ENCODE data around the gene CHST10. TPM values are rescaled to one million over a fixed set of nuclear protein-coding genes. Genes with fewer than 3 reads are reported as not detected.

Gene CHST10
- total RNA-seq, 1 experiment from 2014 or later, result 29.7 TPM

GRCh38 chr2:100380681-100381080 is 36.8 kb downstream of the CHST10 start:
- Mint-ChIP-seq H3K9me3 (no peaks in the 10 kb centered on the region), H3K27ac (no peak overlapping the region), H3K4me1 (peaks cover 3 to 6% of the 10 kb centered on the region in 2 experiments; a peak in 2 of 4 replicates), H3K27me3 (ENCODE audit: low read depth) (no peaks in the 10 kb centered on the region; the same call in 1 of the 2 replicates), H3K36me3 (ENCODE audit: insufficient read depth in 1 of 3, low read depth in 3 of 3) (no peaks in the 10 kb centered on the region), H3K4me3 (no peak overlapping the region)
- Histone ChIP-seq H2BK12ac (ENCODE audit: insufficient read length, low read depth, low read length) (no peak overlapping the region), H3K79me2 (ENCODE audit: insufficient read depth, low read length) (no peaks in the 10 kb centered on the region), H3K18ac (ENCODE audit: insufficient read length, low read depth, low read length) (no peak overlapping the region), H3K4me2 (ENCODE audit: insufficient read depth, insufficient read length, low read length) (no peak overlapping the region), H3T11ph (ENCODE audit: low read length) (no peak overlapping the region), H3K56ac (ENCODE audit: insufficient read length, low read depth, low read length) (no peak overlapping the region), H2BK5ac (ENCODE audit: insufficient read length, low read length) (no peak overlapping the region), H3K4me1 (ENCODE audit: insufficient read depth, low read length) (no peaks in the 10 kb centered on the region), H3K27me3 (ENCODE audit: insufficient read depth, low read length) (no peaks in the 10 kb centered on the region), H3K9ac (ENCODE audit: extremely low read depth, insufficient read length, low read length) (no peak overlapping the region), H4K5ac (ENCODE audit: insufficient read length, low read depth, low read length) (no peak overlapping the region), H4K91ac (ENCODE audit: insufficient read length, low read depth, low read length) (no peak overlapping the region), H4K8ac (replicated peaks; ENCODE audit: insufficient read length, low read depth, low read length) (no peak overlapping the region), H3K23me2 (ENCODE audit: insufficient read length, low read depth, low read length, poor library complexity, severe bottlenecking) (no peaks in the 10 kb centered on the region), H3K9me3 (ENCODE audit: control insufficient read depth, low read depth, low read length) (no peaks in the 10 kb centered on the region), H3K23ac (ENCODE audit: insufficient read length, low read depth, low read length) (no peak overlapping the region), H3K79me1 (ENCODE audit: insufficient read depth, low read depth, low read length, poor library complexity, severe bottlenecking) (no peaks in the 10 kb centered on the region), H2AK5ac (ENCODE audit: insufficient read length, low read length) (no peak overlapping the region), H3K4ac (ENCODE audit: low read depth, low read length) (no peak overlapping the region), H3K14ac (ENCODE audit: insufficient read depth, low read length) (no peak overlapping the region), H3K27ac (ENCODE audit: insufficient read length, low read depth, low read length) (no peak overlapping the region), H2BK15ac (ENCODE audit: low read depth, low read length) (no peak overlapping the region), H2BK20ac (ENCODE audit: low read depth, low read length, poor library complexity, severe bottlenecking) (no peak overlapping the region), H2BK120ac (ENCODE audit: low read depth, low read length, poor library complexity, severe bottlenecking) (no peak overlapping the region), H2AFZ (ENCODE audit: low read length) (no peak overlapping the region), H4K20me1 (ENCODE audit: control insufficient read depth, insufficient read depth, insufficient read length) (no peaks in the 10 kb centered on the region)
- no peak for TF ChIP-seq CTCF (conservative IDR thresholded peaks at IDR 0.05)
- no peak for DNase-seq
- WGBS (ENCODE audit: extremely low coverage, insufficient read length, low lambda C conversion rate), result no CpG with 5 or more reads among the region's 3 CpGs
